SIG-M5 treated with dmso at 0.1 percent for 504 hours (cell line): ENCODE measurements around the gene NSUN7.
"Not testable (repeated sequence)": the region's sequence is repeated elsewhere in the genome, so short reads cannot be mapped to it uniquely, and the experiment has no call there.

ENCODE experiments used
- DNase-seq: peaks from one replicate; lab custom pipeline; 2025; ENCODE audit not compliant: unreplicated experiment; lab: John Stamatoyannopoulos, UW

NSUN7 gene, protein sequence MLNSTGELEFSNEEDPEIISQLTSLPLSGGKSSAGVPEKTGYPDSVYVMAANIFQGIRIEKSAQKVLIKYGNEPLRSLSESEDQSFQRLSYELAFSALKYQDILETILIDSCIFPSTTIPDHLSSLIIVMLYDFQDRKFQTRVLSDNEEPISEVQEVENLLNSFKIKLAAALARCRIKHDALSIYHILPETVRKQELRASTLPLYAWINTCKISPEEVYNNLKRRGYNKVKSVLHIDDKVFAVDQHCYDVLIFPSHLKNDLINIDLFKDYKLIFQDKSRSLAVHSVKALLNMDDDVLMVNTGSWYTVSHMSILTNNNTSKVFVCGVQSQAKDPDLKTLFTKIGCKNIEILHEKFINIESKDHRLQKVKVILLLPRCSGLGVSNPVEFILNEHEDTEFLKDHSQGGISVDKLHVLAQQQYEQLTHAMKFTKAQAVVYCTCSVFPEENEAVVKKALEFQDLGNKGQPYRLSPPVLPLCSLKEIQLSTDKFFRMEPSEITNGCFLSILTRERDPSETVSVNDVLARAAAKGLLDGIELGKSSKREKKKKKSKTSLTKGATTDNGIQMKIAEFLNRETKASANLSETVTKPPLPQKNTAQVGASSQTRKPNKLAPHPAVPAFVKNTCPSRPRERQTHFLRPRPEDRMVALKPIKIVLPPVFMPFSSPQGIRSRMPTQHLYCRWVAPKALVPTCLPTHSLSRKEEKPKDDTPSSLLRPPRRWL

DNA sequence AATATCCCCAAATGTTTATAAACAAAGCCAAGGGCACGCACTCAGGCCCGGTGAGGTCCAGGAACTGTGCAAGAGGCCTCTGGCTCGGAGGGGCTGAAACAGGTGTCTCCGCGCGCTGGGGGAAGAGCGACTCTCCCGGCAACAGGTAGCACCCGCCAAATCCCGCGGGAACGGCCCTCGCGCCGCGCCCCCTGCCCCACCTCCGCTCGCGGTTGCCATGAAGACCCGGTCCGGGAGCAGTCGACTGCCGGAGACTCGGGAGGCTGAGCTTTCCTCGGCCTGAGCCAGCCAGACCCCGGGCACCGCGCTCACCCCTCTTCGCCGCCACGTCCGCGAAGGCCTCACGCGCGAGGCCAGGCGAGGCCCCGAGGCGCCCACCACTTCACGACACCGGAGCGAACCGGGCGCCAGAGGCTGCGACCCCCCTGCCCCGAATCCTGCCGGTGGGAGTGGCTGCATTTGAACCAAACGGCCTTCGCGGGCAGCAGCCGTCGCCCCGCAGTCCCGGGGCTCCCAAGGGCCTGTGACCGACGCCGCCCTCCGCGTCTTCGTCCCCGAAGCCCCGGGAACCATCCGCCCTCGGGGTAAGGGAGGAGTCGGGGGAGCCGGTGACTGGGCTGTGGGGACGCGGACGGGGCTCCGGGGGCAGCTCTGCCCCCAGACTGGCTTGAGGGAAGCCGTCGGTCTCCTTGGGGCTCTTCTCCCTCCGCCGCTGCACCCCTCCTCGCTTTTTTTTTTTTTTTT is at the start of gene NSUN7:
TSS of gene NSUN7 (plus strand) at position 239 of the 744 bp plus-strand sequence. CDS start 739 bp downstream, outside the sequence.
- DNase-seq: peak; percentile 25

- DNase-seq: no peak
Measured at GRCh38 chr4:40702137-40702799, 47.5 kb upstream of the NSUN7 start.

DNA sequence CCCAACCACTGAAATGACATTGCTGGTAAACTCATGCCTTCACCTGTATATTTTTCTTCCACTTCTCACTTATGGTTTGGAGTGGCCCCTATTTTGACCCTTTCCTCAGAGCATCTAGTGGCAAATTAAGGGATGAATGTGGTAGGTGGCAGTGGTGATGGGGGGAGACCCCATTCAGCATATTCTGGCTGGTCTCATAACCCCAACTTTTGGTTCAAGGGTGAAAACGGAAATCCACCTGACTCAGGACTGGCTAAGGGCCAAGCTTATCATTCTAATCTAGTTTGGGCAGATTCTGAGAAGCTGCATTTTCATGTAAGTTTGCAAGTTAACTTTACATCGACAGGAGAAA is 47.0 kb upstream of the NSUN7 start:
- no peak for DNase-seq

GRCh38 chr4:40704073-40704472 is 45.7 kb upstream of the NSUN7 start:
- DNase-seq: no peak

DNA sequence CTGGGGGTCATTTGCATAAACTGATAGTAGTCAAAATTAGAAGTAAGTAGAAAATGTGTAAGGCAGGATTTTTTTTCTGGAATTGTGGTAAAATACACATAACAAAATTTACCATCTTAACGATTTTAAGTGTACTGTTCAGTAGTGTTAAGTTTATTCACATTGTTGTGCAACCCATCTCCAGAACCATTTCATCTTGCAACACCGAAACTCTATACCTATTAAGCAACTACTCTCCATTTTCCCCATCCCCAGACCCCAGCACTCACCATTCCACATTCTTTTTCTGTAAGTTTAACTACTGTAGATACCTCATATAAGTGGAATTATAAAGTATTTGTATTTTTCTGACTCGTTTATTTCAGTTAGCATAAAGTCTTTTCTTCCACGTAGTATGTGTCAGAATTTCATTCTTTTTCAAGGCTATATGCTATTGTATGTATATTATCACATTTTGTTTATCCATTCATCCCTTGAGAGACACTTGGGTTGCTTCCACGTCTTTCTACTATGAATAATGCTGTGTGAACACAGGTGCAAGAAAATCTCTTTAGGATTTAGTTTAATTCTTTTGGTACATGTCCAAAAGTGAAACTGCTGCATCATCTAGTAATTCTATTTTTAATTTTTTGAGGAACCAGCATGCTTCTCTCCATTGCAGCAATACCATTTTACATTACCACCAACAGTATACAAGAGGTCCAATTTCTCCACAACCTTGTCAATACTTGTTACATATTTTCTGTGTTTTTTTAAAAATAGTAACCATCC is 39.1 kb upstream of the NSUN7 start:
- DNase-seq: peak; percentile 94

DNA sequence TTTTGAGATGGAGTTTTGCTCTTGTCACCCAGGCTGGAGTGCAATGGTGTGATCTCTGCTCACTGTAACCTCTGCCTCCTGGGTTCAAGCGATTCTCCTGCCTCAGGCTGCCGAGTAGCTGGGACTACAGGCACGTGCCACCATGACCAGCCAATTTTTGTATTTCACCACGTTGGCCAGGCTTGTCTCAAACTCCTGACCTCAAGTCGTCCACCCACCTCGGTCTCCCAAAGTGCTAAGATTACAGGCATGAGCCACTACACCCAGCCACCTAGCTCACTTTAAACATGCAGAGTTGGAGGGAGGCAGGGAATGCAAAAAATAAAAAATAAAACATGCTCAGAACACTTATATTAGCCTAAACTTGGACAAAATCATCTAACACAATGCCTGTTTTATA is 36.8 kb upstream of the NSUN7 start:
- DNase-seq: not testable (repeated sequence)

DNA sequence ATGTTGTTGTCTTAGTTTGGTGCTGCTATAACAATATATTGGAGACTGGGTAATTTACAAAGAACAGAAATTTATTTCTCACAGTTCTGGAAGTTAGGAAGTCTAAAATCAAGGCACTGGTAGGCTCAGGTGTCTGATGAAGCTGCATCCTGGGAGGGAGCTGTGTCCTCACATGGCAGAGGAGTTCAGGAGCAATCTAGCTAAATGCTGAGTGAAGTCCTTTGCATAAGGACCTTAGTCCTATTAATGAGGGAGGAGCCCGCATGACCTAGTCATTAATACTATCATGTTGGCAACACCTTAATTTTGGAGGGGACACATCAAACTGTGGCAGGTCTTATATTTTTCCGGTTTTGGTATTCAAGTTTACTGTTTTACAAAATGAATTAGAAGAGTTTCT is 36.0 kb upstream of the NSUN7 start:
- DNase-seq: no peak

GRCh38 chr4:40718586-40718985 is 31.2 kb upstream of the NSUN7 start:
- DNase-seq: no peak

DNA sequence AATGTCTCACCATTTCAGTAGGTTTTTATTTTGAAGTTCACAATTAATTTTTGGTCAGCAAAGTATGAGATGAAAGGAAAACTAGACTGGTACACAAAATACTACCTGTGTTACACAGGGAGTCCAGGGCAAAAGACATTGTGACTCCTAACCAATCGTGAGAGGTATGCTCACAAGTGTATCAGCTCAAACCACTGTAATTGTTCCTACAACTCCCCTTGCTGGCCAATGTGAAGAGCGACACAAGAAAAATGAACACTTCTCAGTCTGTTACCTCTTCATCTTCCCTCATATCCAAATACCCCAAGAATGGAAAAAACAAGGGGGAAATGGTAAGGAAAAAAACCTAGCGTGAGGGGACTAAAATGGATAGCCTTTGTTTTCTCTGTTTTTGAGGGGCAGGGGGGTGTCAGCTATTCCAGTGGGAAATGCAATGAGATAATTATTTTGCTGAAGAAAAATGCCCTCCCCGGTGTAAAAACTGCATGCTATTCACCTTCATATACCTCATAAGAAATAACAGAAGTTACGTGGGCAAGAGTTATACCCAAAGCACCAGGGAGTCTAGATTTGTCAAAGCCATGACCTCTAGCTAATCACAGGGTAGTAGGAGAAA is 30.6 kb upstream of the NSUN7 start:
- peak; percentile 65 for DNase-seq

DNA sequence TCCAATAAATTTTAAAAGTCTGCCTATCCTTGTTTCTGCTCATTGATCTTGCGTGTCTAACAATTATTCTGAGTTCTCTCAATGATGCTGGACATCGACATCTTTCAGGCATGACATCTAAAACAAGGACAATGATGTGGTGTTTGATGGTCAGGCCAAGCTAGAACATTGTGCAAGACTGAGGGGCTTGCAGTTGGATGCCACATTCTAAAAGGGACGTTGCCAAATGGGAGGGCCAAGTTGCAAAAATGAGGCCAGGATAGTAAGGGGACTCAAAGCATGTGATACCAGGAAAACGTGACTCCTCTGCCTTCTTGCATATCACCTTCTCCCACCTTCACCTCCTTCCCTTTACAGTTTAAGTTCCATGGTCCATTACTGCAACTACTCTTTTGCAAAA is 29.4 kb upstream of the NSUN7 start:
- no peak for DNase-seq

DNA sequence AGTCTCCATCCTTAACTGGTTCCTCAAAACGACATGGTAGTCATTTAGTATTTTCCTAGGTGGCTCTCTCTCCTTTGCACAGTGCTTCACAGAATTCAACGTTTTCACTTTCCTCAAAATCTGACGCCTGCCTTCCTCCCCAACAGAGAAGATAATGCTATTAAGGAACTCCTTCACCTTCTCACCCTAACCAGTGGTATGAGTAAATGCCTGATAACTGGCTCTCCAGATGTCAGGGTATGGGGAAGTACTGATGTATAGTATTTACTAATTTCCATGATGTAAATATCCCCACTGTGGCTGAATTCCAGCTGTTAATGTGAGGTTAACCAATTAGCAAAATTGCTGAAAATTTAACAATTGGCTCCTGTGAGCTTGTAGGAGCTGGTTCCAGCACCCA is 28.8 kb upstream of the NSUN7 start:
- peak; percentile 47 for DNase-seq

DNA sequence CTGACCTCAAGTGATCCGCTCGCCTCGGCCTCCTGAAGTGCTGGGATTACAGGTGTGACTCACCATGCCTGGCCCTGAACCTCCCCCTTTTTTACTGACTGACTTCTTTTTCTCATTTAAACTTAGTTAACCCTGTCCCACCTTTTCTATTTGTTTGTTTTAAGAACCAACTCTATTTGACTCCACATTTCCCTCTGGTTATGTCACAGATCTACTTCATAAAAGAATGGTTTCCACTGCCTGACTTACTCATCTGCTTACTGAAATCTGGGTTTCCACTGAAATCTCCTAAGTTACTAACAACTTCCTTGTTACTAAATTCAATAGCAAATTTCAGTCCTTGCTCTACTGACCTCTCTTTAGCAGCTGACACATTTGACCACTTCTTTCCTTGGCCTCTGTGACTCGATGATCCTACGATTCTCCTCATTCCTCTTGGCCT is 28.0 kb upstream of the NSUN7 start:
- DNase-seq: peak; percentile 32

- peak; percentile 68 for DNase-seq
Measured at GRCh38 chr4:40722576-40723161, 27.1 kb upstream of the NSUN7 start.

DNA sequence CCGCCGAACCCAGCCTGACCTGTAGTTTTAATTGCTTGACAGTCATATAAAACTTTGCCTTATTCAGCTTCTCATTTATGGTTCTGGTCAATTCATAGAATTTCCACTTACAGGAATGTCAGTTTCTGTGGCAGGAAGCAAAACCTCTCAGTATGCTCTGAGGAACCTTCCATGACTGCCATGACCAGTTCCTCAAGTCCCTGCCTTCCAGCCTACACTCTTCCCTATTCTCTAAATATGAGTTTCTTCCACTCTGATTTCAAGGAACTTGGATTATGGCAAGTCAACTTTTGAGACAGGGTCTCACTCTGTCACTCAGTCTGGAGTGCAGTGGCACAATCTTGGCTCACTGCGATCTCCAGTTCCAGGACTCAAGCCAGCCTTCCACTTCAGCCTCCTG is 26.0 kb upstream of the NSUN7 start:
- DNase-seq: no peak

DNA sequence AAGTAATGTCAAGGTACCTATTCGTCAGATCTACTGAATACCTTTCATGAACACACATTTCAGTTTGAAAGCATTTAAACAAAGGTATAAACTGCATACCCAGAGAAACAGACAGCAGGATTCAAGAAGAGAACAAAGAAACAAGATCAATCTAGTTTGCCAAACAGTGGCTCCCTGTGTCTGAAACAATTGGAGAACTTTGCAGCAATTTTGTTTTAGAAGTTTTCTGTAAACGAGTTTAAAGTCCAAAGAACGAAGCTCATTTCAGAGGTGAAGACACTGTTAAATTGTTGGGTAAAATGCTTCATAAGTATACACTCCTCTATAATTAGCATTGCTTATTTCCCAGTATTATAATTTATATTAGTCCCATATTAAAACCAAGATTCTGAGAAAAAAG is 21.4 kb upstream of the NSUN7 start:
- DNase-seq: no peak

- no peak for DNase-seq
Measured at GRCh38 chr4:40729555-40729954, 20.2 kb upstream of the NSUN7 start.

GRCh38 chr4:40730091-40730679 is 19.6 kb upstream of the NSUN7 start:
- DNase-seq: peak; percentile 68

DNA sequence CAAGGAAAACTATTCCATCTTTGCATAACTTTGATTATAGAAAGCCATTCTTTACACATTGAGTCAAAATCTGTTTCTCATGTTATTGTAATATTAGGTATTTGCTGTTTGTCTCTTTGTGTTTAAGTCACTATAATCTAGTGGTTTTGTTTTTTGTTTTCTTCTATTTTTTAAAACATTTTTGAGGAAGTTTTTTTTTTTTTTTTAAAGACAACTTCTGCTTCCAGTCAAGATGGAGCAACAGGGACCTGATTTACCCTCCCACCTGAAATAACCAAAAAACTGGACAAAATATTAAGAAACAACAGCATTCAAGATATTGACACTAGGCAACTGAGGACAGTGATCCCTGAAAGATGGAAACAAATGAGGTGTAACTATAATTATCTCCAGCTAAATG is 18.4 kb upstream of the NSUN7 start:
- DNase-seq: no peak

- DNase-seq: peak; percentile 88
Measured at GRCh38 chr4:40731792-40732245, 17.9 kb upstream of the NSUN7 start.
